ENCODE data around the gene KCNE3. TPM values are rescaled to one million over a fixed set of nuclear protein-coding genes. Genes with fewer than 3 reads are reported as not detected.

The KCNE3 gene
- total RNA-seq, 1 experiment from 2014 or later, result 4.9 TPM

DNA sequence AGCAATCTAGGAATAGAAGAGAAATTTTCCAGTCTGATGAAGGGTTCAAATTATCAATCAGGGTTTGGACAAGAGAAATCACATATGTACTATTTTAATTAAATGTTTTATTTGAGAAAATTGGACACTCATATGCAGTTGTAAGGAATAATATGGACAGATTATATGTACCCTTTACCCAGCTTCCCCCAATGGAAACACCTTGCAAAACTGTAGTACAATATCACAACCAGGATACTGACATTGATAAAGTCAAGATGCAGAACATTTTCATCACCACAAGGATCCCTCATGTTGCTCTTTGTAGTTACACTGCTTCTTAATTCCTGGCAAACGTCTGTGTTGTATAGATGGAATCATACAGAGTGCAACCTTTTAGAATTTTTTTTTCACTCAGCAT, 27.6 kb upstream of the KCNE3 start:
- Histone ChIP-seq H3K23me2 (ENCODE audit: insufficient read length, low read depth, low read length, poor library complexity, severe bottlenecking) (peaks cover 8% of the 10 kb centered on the region), H3K9ac (ENCODE audit: extremely low read depth, insufficient read length, low read length) (no peak overlapping the region), H3K79me1 (ENCODE audit: insufficient read depth, low read depth, low read length, poor library complexity, severe bottlenecking) (no peaks in the 10 kb centered on the region), H2BK12ac (ENCODE audit: insufficient read length, low read depth, low read length) (no peak overlapping the region), H4K20me1 (ENCODE audit: control insufficient read depth, insufficient read depth, insufficient read length) (no peaks in the 10 kb centered on the region), H2AFZ (ENCODE audit: low read length) (no peak overlapping the region), H2AK5ac (ENCODE audit: insufficient read length, low read length) (no peak overlapping the region), H3K27ac (ENCODE audit: insufficient read length, low read depth, low read length) (no peak overlapping the region), H3K4me2 (ENCODE audit: insufficient read depth, insufficient read length, low read length) (no peak overlapping the region), H2BK15ac (ENCODE audit: low read depth, low read length) (no peak overlapping the region), H3K23ac (ENCODE audit: insufficient read length, low read depth, low read length) (no peak overlapping the region), H3K27me3 (ENCODE audit: insufficient read depth, low read length) (no peaks in the 10 kb centered on the region), H3K4me1 (ENCODE audit: insufficient read depth, low read length) (no peaks in the 10 kb centered on the region; the same call in 1 of the 2 replicates), H3K18ac (ENCODE audit: insufficient read length, low read depth, low read length) (no peak overlapping the region), H3K14ac (ENCODE audit: insufficient read depth, low read length) (no peak overlapping the region), H3K4ac (ENCODE audit: low read depth, low read length) (no peak overlapping the region), H4K8ac (replicated peaks; ENCODE audit: insufficient read length, low read depth, low read length) (no peak overlapping the region), H3T11ph (ENCODE audit: low read length) (no peak overlapping the region), H2BK5ac (ENCODE audit: insufficient read length, low read length) (no peak overlapping the region), H2BK20ac (ENCODE audit: low read depth, low read length, poor library complexity, severe bottlenecking) (no peak overlapping the region), H3K79me2 (ENCODE audit: insufficient read depth, low read length) (no peaks in the 10 kb centered on the region), H3K9me3 (ENCODE audit: control insufficient read depth, low read depth, low read length) (no peaks in the 10 kb centered on the region), H3K56ac (ENCODE audit: insufficient read length, low read depth, low read length) (no peak overlapping the region), H4K5ac (ENCODE audit: insufficient read length, low read depth, low read length) (no peak overlapping the region), H4K91ac (ENCODE audit: insufficient read length, low read depth, low read length) (no peak overlapping the region), H2BK120ac (ENCODE audit: low read depth, low read length, poor library complexity, severe bottlenecking) (no peak overlapping the region)
- no peak overlapping the region for H3K4me3 Mint-ChIP-seq
- no peaks in the 10 kb centered on the region for H3K27me3 Mint-ChIP-seq (ENCODE audit: low read depth)
- TF ChIP-seq, protein P1, sequence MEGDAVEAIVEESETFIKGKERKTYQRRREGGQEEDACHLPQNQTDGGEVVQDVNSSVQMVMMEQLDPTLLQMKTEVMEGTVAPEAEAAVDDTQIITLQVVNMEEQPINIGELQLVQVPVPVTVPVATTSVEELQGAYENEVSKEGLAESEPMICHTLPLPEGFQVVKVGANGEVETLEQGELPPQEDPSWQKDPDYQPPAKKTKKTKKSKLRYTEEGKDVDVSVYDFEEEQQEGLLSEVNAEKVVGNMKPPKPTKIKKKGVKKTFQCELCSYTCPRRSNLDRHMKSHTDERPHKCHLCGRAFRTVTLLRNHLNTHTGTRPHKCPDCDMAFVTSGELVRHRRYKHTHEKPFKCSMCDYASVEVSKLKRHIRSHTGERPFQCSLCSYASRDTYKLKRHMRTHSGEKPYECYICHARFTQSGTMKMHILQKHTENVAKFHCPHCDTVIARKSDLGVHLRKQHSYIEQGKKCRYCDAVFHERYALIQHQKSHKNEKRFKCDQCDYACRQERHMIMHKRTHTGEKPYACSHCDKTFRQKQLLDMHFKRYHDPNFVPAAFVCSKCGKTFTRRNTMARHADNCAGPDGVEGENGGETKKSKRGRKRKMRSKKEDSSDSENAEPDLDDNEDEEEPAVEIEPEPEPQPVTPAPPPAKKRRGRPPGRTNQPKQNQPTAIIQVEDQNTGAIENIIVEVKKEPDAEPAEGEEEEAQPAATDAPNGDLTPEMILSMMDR (conservative IDR thresholded peaks at IDR 0.05), result no peak
- no CpG with 5 or more reads among the region's 1 CpG for WGBS (ENCODE audit: extremely low coverage, insufficient read length, low lambda C conversion rate)
- peaks cover 17 to 23% of the 10 kb centered on the region in 2 experiments for H3K9me3 Mint-ChIP-seq
- DNase-seq, result no peak
- H3K27ac Mint-ChIP-seq, result no peak overlapping the region
- peaks cover 17 to 38% (median 19%) of the 10 kb centered on the region in 3 experiments for H3K36me3 Mint-ChIP-seq (ENCODE audit: insufficient read depth in 1 of 3, low read depth in 3 of 3)
- peaks cover 13 to 21% of the 10 kb centered on the region in 2 experiments for H3K4me1 Mint-ChIP-seq

All from H9 (cell line).